ENCODE data around the gene TAF15. TPM values are rescaled to one million over a fixed set of nuclear protein-coding genes. Genes with fewer than 3 reads are reported as not detected.

The TAF15 gene
- polyA plus RNA-seq, 1 experiment: 27.4 TPM

- DNase-seq (ENCODE audit: low read depth): no peak
- peaks cover 11% of the 10 kb centered on the region for H3K27me3 ChIP-seq (ENCODE audit: control insufficient read depth, insufficient read depth, low read length)
- no peak overlapping the region for H3K4me3 ChIP-seq (ENCODE audit: low read depth, low read length)
- POLR2A ChIA-PET: no interaction called here
- H3K36me3 ChIP-seq (ENCODE audit: control insufficient read depth, insufficient read depth, low read length): no peaks in the 10 kb centered on the region
- CTCF ChIA-PET: interaction anchor here (0.6 to 3.9 kb wide), 5 partner anchors 17 to 339 kb away, joined by 3 to 35 read pairs (median 6); partner anchors contain the start of gene TAF15
- TF ChIP-seq CTCF (IDR thresholded peaks at IDR 0.05; ENCODE audit: insufficient read depth, low read depth, low read length): no peak
These were observed 24.4 kb upstream of the TAF15 start for GRCh38 chr17:35784895-35785294.

- POLR2A ChIA-PET: no interaction called here
These were observed 22.3 kb upstream of the TAF15 start for GRCh38 chr17:35786941-35787432.

GRCh38 chr17:35788477-35789368 lies 20.6 kb upstream of the TAF15 start:
- peak; percentile 78 for DNase-seq (ENCODE audit: low read depth)
- Histone ChIP-seq H3K4me3 (ENCODE audit: low read depth, low read length) (no peak overlapping the region), H3K36me3 (ENCODE audit: control insufficient read depth, insufficient read depth, low read length) (no peaks in the 10 kb centered on the region), H3K27me3 (ENCODE audit: control insufficient read depth, insufficient read depth, low read length) (peaks cover 13% of the 10 kb centered on the region)
- TF ChIP-seq CTCF (IDR thresholded peaks at IDR 0.05; ENCODE audit: insufficient read depth, low read depth, low read length): no peak
- ChIA-PET POLR2A (interaction anchor here (0.6 kb wide), 1 partner anchor 77 kb away, joined by 3 read pairs; no protein-coding TSS in a partner anchor), CTCF (interaction anchor here (1.1 to 3.7 kb wide), 7 partner anchors 8 to 24 kb away, joined by 3 to 26 read pairs (median 11); partner anchors contain the start of gene TAF15)

More at GRCh38 chr17:35786941-35787432, 22.3 kb upstream of the TAF15 start:
- DNase-seq (ENCODE audit: low read depth): no peak
- H3K36me3 ChIP-seq (ENCODE audit: control insufficient read depth, insufficient read depth, low read length): no peaks in the 10 kb centered on the region
- no peak overlapping the region for H3K4me3 ChIP-seq (ENCODE audit: low read depth, low read length)
- TF ChIP-seq CTCF (IDR thresholded peaks at IDR 0.05; ENCODE audit: insufficient read depth, low read depth, low read length): no peak
- CTCF ChIA-PET: interaction anchor here (1.0 to 3.9 kb wide), 5 partner anchors 13 to 22 kb away, joined by 3 to 35 read pairs (median 11); partner anchors contain the start of gene TAF15
- H3K27me3 ChIP-seq (ENCODE audit: control insufficient read depth, insufficient read depth, low read length): peaks cover 6% of the 10 kb centered on the region

GRCh38 chr17:35790841-35791240 lies 18.4 kb upstream of the TAF15 start:
- POLR2A ChIA-PET: no interaction called here
- Histone ChIP-seq H3K36me3 (ENCODE audit: control insufficient read depth, insufficient read depth, low read length) (no peaks in the 10 kb centered on the region), H3K27me3 (ENCODE audit: control insufficient read depth, insufficient read depth, low read length) (peaks cover 22% of the 10 kb centered on the region), H3K4me3 (ENCODE audit: low read depth, low read length) (no peak overlapping the region)
- CTCF ChIA-PET: interaction anchor here (4.7 kb wide), 1 partner anchor 26 kb away, joined by 44 read pairs; no protein-coding TSS in a partner anchor
- no peak for DNase-seq (ENCODE audit: low read depth)
- TF ChIP-seq CTCF (IDR thresholded peaks at IDR 0.05; ENCODE audit: insufficient read depth, low read depth, low read length): no peak

All from BJ (cell line).